Activated CD8-positive, alpha-beta T cell treated with anti-CD3 and anti-CD28 coated beads, Interleukin-2, amount 10 ng/mL, durations not matched to agents 7 days and 5 days (primary cell): ENCODE data around the gene XRCC5. TPM values are rescaled to one million over a fixed set of nuclear protein-coding genes. Genes with fewer than 3 reads are reported as not detected.

Source experiments
- ATAC-seq: fragments of 150-1000 bp; cut with Tn5 transposase; one replicate; pipeline ENCODE4 v1.10.0; 2021; ENCODE audit warnings: moderate library complexity
- CTCF ChIA-PET: fragments of 350-600 bp; sonication (Branson Sonifier 250); formaldehyde crosslinking; loops from one replicate; lab custom pipeline; 2021; ENCODE audit warnings: antibody characterized with exemption; lab: Charles Lee
- POLR2A ChIA-PET: fragments of 350-600 bp; sonication (Branson Sonifier 250); formaldehyde crosslinking; loops from one replicate; lab custom pipeline; 2021; ENCODE audit warnings: antibody characterized with exemption; lab: Charles Lee
- DNase-seq: peaks from one replicate; pipeline ENCODE4 v3.0.0-alpha.2; 2020
- H3K27ac Mint-ChIP-seq: one replicate; pipeline ENCODE4 v1.8.0; 2021; ENCODE audit warnings: mild to moderate bottlenecking, mixed read lengths
- H3K27me3 Mint-ChIP-seq: one replicate; pipeline ENCODE4 v1.8.0; 2021; ENCODE audit warnings: low read depth, mixed read lengths
- H3K36me3 Mint-ChIP-seq: one replicate; pipeline ENCODE4 v1.8.0; 2021; ENCODE audit warnings: low read depth, mixed read lengths
- H3K4me1 Mint-ChIP-seq: one replicate; pipeline ENCODE4 v1.8.0; 2021; ENCODE audit warnings: low read depth, mixed read lengths
- H3K4me3 Mint-ChIP-seq: one replicate; pipeline ENCODE4 v1.8.0; 2021; ENCODE audit warnings: mild to moderate bottlenecking, mixed read lengths
- H3K9me3 Mint-ChIP-seq: one replicate; pipeline ENCODE4 v1.8.0; 2022; ENCODE audit warnings: mixed read lengths; ENCODE audit not compliant: insufficient read depth
- total RNA-seq, 2 experiments: library from RNA; stranded (reverse); gene quantifications; one replicate each; pipeline ENCODE4 v1.2.3, GENCODE V29; 2021

Gene XRCC5
- total RNA-seq, 2 experiments from 2014 or later = 362 to 394 TPM

DNA sequence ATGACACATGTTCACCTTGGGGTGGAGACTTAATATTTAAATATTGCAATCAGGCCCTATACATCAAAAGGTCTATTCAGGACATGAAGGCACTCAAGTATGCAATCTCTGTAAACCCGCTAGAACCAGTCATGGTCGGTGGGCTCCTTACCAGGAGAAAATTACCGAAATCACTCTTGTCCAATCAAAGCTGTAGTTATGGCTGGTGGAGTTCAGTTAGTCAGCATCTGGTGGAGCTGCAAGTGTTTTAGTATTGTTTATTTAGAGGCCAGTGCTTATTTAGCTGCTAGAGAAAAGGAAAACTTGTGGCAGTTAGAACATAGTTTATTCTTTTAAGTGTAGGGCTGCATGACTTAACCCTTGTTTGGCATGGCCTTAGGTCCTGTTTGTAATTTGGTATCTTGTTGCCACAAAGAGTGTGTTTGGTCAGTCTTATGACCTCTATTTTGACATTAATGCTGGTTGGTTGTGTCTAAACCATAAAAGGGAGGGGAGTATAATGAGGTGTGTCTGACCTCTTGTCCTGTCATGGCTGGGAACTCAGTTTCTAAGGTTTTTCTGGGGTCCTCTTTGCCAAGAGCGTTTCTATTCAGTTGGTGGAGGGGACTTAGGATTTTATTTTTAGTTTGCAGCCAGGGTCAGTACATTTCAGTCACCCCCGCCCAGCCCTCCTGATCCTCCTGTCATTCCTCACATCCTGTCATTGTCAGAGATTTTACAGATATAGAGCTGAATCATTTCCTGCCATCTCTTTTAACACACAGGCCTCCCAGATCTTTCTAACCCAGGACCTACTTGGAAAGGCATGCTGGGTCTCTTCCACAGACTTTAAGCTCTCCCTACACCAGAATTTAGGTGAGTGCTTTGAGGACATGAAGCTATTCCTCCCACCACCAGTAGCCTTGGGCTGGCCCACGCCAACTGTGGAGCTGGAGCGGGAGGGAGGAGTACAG is 108.1 kb downstream of the XRCC5 start:
- H3K36me3 Mint-ChIP-seq = peaks cover 49% of the 10 kb centered on the region
- no peaks in the 10 kb centered on the region for H3K9me3 Mint-ChIP-seq
- H3K27ac Mint-ChIP-seq = peak overlapping the region; percentile 62
- ChIA-PET CTCF (interaction anchor here (0.9 to 1.8 kb wide), 2 partner anchors 187 to 446 kb away, joined by 3 to 5 read pairs; no protein-coding TSS in a partner anchor), POLR2A (interaction anchor here (0.6 kb wide), 1 partner anchor 14 kb away, joined by 4 read pairs; no protein-coding TSS in a partner anchor)
- DNase-seq (no peak), ATAC-seq (no peak)
- no peaks in the 10 kb centered on the region for H3K27me3 Mint-ChIP-seq
- H3K4me1 Mint-ChIP-seq = peaks cover 54% of the 10 kb centered on the region
- no peak overlapping the region for H3K4me3 Mint-ChIP-seq

DNA sequence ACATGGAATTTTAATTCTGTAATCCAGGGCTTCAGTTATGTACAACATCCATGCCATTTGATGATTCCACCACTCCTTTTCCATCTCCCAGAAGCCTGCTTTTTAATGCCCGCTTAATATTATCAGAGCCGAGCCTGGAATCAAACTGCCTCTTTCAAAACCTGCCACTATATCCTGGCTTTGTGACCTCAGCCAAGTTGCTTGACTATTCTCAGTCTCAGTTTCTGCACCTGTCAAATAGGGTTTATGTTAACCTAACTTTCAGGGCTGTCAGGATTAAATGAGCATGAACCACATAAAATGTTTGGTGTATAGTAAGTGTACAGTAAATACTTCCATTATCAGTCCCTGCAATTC is 108.7 kb downstream of the XRCC5 start:
- Mint-ChIP-seq H3K4me3 (no peak overlapping the region), H3K9me3 (no peaks in the 10 kb centered on the region), H3K27ac (peak overlapping the region; percentile 62), H3K36me3 (peaks cover 48% of the 10 kb centered on the region), H3K4me1 (peaks cover 61% of the 10 kb centered on the region), H3K27me3 (no peaks in the 10 kb centered on the region)
- DNase-seq (no peak), ATAC-seq (no peak)
- ChIA-PET POLR2A (no interaction called here), CTCF (interaction anchor here (1.8 kb wide), 1 partner anchor 187 kb away, joined by 5 read pairs; no protein-coding TSS in a partner anchor)

DNA sequence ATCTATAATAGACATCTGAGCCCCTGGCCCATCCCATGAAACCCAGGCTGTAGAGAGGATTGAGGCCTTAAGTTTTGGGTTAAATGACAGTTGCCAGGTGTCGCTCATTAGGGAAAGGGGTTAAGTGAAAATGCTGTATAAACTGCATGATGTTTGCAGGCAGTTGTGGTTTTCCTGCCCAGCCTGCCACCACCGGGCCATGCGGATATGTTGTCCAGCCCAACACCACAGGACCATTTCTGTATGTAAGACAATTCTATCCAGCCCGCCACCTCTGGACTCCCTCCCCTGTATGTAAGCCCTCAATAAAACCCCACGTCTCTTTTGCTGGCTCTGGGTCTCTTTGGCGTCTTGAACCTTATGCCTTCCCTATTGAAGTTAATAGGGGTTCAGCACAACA is 110.7 kb downstream of the XRCC5 start:
- no peak for DNase-seq
- no peaks in the 10 kb centered on the region for H3K27me3 Mint-ChIP-seq
- no peak overlapping the region for H3K4me3 Mint-ChIP-seq
- ChIA-PET CTCF (interaction anchor here (1.6 kb wide), 1 partner anchor 11 kb away, joined by 4 read pairs; no protein-coding TSS in a partner anchor), POLR2A (no interaction called here)
- H3K9me3 Mint-ChIP-seq = no peaks in the 10 kb centered on the region
- no peak for ATAC-seq
- H3K27ac Mint-ChIP-seq = no peak overlapping the region
- H3K4me1 Mint-ChIP-seq = peaks cover 66% of the 10 kb centered on the region
- H3K36me3 Mint-ChIP-seq = peaks cover 40% of the 10 kb centered on the region

DNA sequence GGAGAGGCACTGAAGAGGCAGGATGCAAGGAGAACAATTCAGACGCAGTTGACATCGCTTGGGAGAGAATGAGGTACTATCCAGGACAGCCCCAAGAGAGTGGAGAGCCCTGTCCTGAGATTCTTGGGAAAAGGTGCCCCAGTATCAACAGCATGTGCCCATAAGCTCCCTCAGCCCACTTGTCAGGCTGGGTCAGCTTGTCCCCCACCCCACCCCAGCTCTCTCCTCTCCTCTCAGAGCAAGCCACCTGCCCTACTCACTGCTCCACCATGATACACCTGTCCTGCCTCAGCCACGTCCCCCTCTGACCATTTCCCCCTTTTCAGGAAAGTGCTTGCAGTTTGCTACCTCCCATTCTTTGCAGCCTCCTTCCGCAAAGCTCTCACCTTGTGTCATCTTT is 111.8 kb downstream of the XRCC5 start:
- ChIA-PET CTCF (interaction anchor here (0.6 to 2.7 kb wide), 3 partner anchors 10 to 182 kb away, joined by 4 to 25 read pairs (median 4); no protein-coding TSS in a partner anchor), POLR2A (interaction anchor here (0.7 kb wide), 1 partner anchor 161 kb away, joined by 3 read pairs; no protein-coding TSS in a partner anchor)
- H3K4me1 Mint-ChIP-seq = peaks cover 66% of the 10 kb centered on the region
- no peaks in the 10 kb centered on the region for H3K27me3 Mint-ChIP-seq
- no peak overlapping the region for H3K4me3 Mint-ChIP-seq
- ATAC-seq (no peak), DNase-seq (no peak)
- no peaks in the 10 kb centered on the region for H3K9me3 Mint-ChIP-seq
- peaks cover 38% of the 10 kb centered on the region for H3K36me3 Mint-ChIP-seq
- H3K27ac Mint-ChIP-seq = peak overlapping the region; percentile 19

DNA sequence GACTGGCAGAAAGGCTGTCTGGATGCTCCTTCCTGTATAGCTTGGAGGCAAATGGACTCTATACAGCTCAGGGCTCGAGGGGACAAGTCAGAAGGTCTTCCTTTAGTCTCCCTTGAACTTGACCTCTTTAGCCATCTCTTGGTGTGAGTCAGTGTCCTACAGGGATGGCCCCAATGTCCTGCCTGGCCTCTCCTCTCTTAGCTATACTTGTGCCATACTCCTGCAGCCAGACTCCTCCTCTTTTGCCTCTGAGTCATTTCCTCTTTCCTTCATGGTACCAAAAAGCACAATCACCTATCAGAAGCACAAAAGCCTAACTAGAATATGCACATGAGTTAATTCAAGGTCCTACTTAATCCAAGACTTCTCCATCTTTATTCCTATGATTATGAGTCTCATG is 112.7 kb downstream of the XRCC5 start:
- H3K4me1 Mint-ChIP-seq = peaks cover 58% of the 10 kb centered on the region
- H3K27me3 Mint-ChIP-seq = no peaks in the 10 kb centered on the region
- CTCF ChIA-PET = interaction anchor here (1.0 to 2.7 kb wide), 4 partner anchors 9 to 198 kb away, joined by 3 to 25 read pairs (median 6); no protein-coding TSS in a partner anchor
- H3K9me3 Mint-ChIP-seq = no peaks in the 10 kb centered on the region
- DNase-seq = peak; percentile 37
- H3K36me3 Mint-ChIP-seq = peaks cover 38% of the 10 kb centered on the region
- ATAC-seq = peak; percentile 42
- POLR2A ChIA-PET = interaction anchor here (0.7 kb wide), 1 partner anchor 162 kb away, joined by 3 read pairs; no protein-coding TSS in a partner anchor
- H3K27ac Mint-ChIP-seq = peak overlapping the region; percentile 19
- H3K4me3 Mint-ChIP-seq = no peak overlapping the region

DNA sequence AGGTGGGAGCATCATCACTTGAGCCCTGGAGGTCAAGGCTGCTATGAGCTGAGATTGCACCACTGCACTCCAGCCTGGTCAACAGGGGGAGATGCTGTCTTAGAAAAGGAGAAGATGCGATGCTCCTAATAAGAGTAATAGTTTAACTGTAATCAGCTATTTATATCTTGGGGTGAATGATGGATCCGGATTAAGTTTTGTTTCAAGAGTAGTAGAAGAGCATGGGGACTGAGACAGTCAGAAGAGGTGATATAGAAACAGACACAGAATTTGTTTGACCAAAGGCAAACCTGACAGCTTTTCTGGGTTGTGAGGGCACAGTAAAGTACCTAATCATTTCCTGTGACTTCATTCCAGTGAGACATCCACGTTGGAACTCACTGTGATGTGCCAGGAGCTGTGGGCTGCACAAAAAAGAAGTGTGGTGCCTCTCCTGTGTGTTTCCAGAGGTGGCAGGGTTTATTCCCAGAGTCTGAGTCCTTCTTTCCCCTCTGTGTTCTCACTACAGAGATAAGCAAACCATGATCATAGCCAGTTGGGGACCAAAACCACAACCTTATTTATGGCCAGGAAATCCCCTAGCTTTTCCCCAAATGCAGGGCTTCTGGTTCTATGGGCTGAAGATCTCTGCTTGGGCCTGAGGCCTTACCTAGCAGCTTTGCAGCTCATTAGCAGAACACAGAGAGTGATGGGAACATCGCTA is 113.7 kb downstream of the XRCC5 start:
- Mint-ChIP-seq H3K4me1 (peaks cover 48% of the 10 kb centered on the region), H3K36me3 (peaks cover 33% of the 10 kb centered on the region), H3K27ac (no peak overlapping the region), H3K9me3 (no peaks in the 10 kb centered on the region), H3K4me3 (no peak overlapping the region), H3K27me3 (no peaks in the 10 kb centered on the region)
- DNase-seq (no peak), ATAC-seq (peak; percentile 27)
- CTCF ChIA-PET = interaction anchor here (0.6 to 2.7 kb wide), 11 partner anchors 8 to 443 kb away, joined by 3 to 25 read pairs (median 4); no protein-coding TSS in a partner anchor
- POLR2A ChIA-PET = interaction anchor here (0.9 to 1.1 kb wide), 2 partner anchors 19 to 182 kb away, joined by 3 to 7 read pairs; no protein-coding TSS in a partner anchor

DNA sequence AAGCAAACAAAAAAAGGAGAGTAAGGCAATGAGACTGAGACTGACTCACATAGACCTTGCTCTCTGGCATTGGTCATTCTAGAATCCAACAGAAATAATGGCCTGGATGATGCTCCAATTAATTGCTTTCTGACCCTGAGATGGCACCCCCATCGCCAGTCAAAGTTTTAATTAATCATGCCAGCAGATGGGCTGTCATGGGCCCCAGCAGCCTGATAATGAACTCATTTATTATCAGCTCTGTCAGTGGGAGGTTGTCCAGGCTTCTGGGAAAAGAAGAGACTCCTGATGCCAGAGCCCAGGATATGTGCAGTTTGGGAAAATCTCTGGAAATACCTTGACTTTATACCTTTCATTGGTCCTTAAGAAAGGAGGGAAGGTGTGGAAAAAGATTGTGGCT is 115.2 kb downstream of the XRCC5 start:
- no peaks in the 10 kb centered on the region for H3K9me3 Mint-ChIP-seq
- CTCF ChIA-PET = no interaction called here
- no peak overlapping the region for H3K4me3 Mint-ChIP-seq
- POLR2A ChIA-PET = no interaction called here
- H3K36me3 Mint-ChIP-seq = peaks cover 17% of the 10 kb centered on the region
- ATAC-seq (no peak), DNase-seq (no peak)
- H3K4me1 Mint-ChIP-seq = peaks cover 41% of the 10 kb centered on the region
- H3K27ac Mint-ChIP-seq = no peak overlapping the region
- no peaks in the 10 kb centered on the region for H3K27me3 Mint-ChIP-seq

DNA sequence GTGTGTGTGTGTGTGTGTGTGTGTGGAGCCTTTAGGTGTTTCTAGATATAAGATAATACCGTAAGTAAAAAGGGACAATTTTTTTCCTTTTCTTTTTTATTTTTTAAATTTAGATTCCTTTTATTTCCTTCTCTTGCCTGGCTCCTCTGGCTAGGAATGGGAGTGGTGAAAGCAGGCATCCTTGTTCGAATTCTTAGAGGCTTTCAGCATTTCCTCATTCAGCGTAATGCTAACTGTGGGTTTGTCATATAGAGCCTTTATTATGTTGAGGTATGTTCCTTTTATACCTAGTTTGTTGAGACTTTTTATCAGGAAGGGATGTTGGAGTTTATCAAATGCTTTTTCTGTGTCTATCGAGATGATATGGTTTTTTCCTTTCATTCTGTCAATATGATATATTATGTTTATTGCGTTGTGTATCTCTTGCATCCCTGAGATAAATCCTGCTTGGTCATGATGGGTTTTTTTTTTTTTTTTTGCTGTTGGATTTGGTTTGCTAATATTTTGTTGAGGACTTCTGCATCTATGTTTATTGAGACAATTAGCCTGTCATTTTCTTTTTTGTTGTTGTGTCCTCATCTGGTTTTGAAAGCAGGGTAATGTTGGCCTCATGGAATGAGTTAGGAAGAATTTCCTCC is 120.2 kb downstream of the XRCC5 start:
- Mint-ChIP-seq H3K27me3 (peaks cover 2% of the 10 kb centered on the region), H3K27ac (no peak overlapping the region), H3K9me3 (peaks cover 30% of the 10 kb centered on the region), H3K4me3 (no peak overlapping the region), H3K4me1 (peaks cover 13% of the 10 kb centered on the region), H3K36me3 (peaks cover 20% of the 10 kb centered on the region)
- DNase-seq (no peak), ATAC-seq (no peak)
- ChIA-PET CTCF (no interaction called here), POLR2A (no interaction called here)

DNA sequence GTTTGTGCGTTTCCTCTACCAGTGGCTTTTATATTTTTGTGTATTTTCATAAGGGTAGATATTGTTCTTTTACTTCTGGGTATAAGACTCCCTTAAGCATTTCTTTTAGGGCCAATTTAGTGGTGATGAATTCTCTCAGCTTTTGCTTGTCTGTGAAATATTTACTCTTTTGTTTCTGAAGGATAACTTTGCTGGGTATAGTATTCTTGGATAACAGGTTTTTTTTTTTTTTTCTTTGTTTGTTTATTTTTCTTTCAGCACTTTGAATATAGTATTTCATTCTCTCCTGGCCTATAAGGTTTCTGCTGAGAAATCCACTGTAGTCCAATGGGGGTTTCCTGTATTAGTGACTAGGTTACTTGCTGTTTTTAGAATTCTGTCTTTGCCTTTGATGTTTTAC is 122.7 kb downstream of the XRCC5 start:
- Mint-ChIP-seq H3K27ac (no peak overlapping the region), H3K27me3 (peaks cover 2% of the 10 kb centered on the region), H3K36me3 (peaks cover 24% of the 10 kb centered on the region), H3K9me3 (peaks cover 30% of the 10 kb centered on the region), H3K4me3 (no peak overlapping the region), H3K4me1 (peaks cover 13% of the 10 kb centered on the region)
- POLR2A ChIA-PET = interaction anchor here (0.6 to 0.7 kb wide), 2 partner anchors 15 to 32 kb away, joined by 3 to 4 read pairs; no protein-coding TSS in a partner anchor
- ATAC-seq (no peak), DNase-seq (no peak)
- CTCF ChIA-PET = interaction anchor here (1.3 to 1.7 kb wide), 2 partner anchors 9 to 11 kb away, joined by 4 read pairs; no protein-coding TSS in a partner anchor

DNA sequence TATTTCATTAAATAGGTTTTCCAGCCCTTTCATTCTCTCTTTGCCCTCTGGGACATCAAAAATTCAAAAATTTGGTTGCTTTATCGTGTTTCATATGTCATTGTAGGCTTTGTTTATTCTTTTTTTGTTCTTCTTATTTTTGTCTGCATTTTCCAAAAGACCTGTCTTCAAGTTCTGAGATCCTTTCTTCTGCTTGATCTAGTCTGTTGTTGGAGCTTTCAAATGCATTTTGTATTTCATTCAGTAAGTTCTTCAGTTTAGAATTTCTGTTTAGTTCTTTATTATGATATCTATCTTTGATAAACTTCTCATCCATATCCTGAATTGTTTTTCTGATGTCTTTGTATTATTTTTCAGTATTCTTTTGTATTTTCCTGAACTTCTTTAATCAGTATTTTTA is 123.6 kb downstream of the XRCC5 start:
- Mint-ChIP-seq H3K27ac (no peak overlapping the region), H3K4me1 (peaks cover 13% of the 10 kb centered on the region), H3K27me3 (peaks cover 2% of the 10 kb centered on the region), H3K36me3 (peaks cover 24% of the 10 kb centered on the region), H3K9me3 (peaks cover 30% of the 10 kb centered on the region), H3K4me3 (no peak overlapping the region)
- DNase-seq (no peak), ATAC-seq (no peak)
- CTCF ChIA-PET = no interaction called here
- POLR2A ChIA-PET = no interaction called here
